Iris pigment epithelial cell (primary cell): Measurements from ENCODE around the gene SPDYE5.

Source experiments
- DNase-seq: peaks from one replicate; pipeline ENCODE4 v3.0.0-alpha.2; 2011; ENCODE audit warnings: low read depth

Gene SPDYE5

DNA sequence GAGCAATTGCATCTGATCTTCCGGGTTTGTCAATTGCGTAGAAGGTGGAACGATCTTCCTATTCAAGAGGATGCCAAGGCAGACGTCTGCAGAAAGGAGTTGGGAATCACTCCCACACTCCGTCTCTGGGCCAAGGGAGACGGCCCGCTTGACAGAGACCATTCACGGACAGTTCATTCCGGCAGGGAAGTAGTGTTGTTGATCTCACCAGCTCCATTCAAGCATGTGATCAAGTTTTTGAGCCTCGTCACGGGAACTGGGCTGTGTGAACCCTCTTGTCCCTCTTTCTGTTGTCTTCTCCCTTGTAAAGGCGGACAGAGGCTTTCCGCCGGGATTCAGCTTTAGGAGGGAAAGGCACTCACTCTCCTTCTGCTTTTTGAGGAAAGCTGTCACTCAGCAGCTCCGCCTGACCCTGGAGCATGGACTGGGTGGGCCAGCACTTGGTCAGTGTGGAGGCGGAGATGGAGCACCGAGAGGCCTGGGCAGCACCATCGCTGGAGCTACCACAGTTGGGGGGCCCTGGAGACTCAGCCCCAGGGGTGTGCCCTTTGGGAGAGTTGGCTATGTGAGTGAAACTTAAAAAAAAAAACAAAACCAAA lies 44.9 kb downstream of the SPDYE5 start:
- DNase-seq = no peak

DNA sequence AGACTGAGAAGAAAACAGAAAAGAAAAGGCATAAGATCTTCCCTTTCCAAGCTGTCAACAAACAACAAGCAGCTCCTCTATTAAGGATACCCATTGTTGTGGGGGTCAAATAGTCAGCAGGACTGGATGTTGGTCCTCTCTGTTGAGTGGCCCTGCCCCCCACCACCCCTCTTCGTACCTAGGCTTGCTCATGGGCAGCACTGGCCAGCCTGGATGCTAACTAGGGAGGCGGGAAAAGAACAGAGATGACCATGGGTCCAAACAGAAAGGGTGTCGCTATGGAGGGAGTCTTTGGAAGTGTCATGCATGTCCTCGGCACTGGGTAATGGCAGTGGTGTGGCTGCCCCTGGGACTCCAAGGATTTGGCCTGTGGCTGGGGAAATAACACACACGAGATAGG lies 45.6 kb downstream of the SPDYE5 start:
- no peak for DNase-seq

DNA sequence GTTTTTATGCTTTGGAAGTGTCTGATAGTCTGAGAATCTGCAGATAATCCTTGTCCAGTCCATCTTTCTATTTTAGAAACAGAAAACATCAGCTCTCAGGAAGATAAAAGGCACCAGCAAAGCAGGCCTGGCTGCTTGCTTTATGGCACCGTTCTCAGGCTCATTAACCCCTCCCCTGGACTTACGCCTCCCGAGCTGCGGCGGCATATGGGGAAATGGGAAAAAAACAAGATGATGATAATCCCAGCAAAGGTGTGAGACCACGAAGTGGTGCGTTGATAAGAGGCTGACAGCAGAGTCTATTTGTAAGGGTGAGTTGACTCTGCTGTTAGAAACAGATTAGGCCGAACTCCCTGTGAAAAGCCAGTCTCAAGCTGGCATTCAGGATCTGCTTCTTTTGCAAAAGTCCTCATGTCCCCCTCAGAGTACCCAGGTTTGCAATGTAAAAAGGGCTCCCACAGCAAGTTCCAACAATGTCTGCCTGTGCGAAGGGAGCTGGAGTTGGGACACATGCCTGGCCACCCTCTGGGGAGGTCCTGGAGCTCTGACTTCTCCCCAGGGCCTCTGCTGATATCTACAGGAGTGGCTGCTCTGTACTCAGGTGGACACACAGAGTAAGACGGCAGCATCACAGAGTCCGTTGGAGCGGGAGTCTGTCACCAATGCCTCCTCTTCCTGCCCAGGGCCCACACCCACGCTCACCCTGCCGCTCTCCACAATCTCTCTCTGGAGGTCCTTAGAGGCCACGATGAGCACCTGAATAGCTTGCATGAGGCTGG lies 54.3 kb downstream of the SPDYE5 start:
- no peak for DNase-seq
